GM19043 (cell line): ENCODE results near the gene NIBAN1.

Experiments
- ATAC-seq: cut with Tn5 transposase; IDR thresholded peaks from one replicate; pipeline ENCODE4 v1.9.1; 2021; ENCODE audit warnings: low read depth; ENCODE audit not compliant: unreplicated experiment

NIBAN1 gene

DNA sequence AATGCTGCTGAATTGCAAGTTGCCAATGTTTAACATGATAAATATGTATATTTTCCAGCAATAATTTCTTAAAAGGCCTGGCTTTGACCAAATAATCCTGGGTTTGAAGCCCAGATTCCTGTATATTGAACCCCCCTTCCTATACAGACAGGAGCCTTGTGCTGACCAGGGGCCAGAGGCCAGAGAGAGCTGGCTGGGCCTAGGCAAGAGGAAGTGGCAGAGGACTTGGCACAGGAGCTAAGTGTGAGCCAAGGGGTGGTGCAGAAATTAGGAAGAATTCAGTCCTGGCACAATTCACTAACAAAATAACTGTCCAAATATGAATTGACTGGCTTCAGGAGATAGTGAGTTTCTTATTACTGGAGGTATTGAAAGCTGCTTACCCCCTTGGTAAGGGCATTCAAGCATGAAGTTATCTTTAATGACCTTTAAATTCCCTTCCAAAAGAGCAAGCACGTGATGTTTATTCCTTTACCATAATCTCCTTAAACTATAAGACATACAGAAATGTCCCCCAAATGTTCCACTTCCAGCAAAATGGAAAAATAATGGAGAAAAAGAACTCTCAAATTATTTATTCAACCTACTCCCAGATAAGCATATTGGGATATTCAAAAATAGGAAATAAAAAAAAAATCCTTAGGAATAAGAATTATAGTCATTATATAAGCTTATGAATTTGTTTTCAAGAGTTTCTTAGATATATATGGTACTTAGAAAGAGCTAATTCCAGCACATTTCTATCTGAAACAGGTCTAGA, 26.6 kb downstream of the NIBAN1 start:
- no peak for ATAC-seq

DNA sequence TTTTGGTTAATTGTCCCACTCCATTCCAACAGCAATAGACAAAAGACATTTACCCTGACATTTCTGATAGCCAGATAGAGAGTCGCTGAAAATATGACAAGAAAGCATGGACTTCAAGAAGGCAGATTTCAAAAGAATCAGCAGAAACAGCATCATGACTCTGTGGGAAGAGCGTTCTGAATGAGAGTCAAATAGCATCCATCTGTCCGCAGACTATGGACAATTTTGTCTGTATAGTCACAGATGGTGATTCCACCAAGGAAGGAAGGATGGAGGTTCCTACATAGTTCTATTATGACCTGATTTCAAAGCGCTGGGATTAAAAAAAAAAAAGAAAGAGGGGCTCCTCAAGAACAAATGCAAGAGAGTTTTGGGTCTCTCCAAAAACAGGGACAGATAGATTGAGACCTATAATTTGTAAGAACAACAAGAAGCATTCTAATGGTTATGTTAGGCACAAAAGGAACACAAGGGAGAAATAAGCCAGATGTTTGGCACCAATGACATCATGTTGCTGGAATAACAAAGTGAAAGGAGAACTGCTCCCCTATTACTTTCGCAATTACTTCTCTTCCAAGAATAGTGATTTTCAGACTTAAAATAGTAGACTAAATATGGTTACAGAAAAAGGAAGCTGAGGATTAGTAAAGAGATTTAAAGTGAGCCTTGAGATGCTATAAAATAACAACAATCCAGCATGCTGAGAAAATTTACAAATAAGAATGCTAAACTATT, 28.5 kb downstream of the NIBAN1 start:
- ATAC-seq: no peak

DNA sequence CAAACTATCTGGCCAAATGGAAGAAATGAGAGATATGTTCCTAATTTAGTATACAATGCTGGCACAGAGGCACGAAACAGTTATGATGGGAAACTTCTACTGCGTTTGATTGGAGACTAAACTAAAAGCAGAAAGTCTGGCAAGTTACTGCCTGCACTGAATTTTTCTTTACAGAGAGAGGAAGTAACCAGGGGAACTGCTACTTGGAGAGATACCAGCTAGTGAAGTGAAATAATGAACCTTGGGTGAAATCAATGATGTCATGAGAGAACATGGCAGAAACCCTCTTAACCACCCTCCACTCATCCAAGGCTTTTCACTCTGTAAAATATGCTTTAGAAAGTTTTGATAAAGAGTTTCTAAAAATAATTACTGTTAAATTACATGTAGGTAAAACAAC, 29.3 kb downstream of the NIBAN1 start:
- ATAC-seq: peak; percentile 38

DNA sequence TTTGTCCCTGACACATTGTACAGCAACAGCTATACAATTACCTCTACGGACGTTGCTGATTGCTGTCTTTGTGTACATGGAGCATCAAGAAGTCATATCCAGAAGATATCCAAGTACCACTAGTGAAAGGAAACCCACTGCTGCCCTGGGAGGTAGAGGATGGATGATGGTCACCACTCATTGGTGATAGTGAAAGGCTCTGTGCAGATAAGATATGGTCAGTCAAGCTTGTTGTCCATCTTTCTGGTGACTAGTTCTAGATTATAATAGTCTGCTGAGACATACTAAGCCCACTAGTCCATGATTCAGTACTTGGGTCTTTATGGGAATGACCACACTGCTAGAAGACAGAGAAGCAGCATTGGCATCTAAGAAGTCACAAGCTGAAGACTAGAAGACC, 30.3 kb downstream of the NIBAN1 start:
- ATAC-seq: no peak

DNA sequence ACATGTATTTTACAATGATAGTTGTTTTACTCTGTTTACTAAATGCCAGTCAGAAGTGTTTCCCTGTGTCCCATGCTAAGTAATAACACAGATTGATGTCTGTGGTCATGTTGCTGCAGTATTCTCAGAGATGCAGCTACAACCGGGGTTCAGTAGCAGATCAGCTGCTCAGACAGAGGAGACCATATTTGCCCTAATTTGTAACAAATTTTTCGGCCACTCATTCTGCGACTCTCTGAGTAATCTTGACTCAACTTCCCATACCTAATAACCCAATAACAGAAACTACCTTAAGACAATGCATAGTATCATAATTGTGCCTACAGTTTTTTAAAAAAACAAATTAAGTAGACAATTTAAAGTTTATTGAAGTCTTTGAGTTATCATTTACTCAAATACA, 32.6 kb downstream of the NIBAN1 start:
- peak; percentile 53 for ATAC-seq

DNA sequence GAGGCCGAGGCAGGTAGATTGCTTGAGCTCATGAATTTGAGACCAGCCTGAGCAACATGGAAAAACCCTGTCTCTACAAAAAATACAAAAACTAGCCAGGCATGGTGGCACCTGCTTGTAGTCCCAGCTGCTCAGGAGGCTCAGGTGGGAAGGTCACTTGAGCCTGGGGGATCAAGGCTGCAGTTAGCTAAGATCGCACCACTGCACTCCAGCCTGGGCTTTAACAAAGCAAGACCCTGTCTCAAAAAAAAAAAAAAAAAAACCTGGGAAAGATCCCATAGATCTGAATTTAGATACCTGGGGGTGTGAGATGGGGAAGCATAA, 32.9 kb downstream of the NIBAN1 start:
- peak; percentile 28 for ATAC-seq

DNA sequence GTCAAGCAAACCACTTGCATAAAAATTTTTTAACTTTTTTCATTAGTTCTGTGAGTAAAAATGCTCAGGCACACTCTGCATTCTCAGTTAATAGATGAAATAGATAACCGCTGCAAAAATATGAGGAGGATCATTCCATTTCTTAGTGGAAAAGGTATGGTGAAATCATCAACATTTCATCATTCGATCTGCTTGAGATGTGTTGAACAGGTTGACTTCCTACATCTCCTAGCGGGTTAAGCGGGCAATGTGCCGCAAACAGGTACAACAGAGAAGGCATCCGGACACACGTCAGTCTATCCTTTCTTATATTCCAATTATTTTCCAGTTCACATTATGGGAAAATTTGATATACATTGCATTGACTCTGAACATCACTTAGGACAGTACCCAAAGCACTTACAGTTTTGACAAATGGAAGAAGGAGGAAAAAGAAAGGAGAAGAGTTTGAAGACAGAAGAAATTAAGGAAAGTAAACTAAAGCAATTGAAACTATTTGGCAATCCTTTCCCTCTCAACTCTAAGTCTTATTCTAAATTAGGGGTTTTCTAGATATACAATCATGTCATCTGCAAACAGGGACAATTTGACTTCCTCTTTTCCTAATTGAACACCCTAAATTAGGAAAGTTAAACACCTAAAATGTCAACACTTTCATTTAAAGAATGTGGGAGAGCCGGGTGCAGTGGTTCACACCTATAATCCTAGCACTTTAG, 33.5 kb downstream of the NIBAN1 start:
- no peak for ATAC-seq

DNA sequence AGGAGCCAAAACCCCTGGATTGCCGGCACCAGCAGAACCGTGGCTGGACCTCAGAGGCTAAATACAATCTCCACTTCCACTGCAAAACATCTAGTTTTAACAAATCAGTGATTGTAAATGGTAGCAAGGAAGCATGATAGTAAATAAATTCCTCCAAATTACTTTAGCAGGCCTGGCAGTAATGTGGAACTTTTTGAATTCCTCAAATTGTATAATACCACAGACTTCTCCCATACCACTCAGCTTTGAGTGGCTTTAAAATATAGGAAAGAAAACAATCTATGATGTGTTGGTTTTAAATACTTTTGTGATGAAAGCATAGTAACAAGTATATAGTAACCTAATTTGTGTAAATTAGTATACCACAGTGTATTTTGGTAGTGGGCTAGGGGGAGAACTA, 34.1 kb downstream of the NIBAN1 start:
- no peak for ATAC-seq

DNA sequence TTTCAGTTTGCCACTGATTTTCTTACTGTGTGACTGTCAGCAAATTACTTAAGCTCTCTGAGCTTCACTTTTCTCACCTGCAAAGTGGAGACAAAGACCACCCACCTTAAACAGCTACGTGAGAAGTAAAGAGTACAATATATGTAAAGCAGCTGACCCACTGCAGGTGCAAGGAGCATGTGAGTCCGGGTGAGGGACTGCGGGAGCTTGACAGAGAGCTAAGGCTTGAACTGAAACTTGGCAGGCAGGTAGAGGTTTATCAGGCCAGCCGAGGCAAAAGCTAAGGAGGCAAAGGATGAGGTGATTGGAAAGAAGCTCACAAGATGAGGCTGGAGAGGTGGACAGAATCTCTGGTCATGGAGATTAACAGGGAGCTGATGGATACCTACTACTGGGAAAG, 36.6 kb downstream of the NIBAN1 start:
- ATAC-seq: no peak

DNA sequence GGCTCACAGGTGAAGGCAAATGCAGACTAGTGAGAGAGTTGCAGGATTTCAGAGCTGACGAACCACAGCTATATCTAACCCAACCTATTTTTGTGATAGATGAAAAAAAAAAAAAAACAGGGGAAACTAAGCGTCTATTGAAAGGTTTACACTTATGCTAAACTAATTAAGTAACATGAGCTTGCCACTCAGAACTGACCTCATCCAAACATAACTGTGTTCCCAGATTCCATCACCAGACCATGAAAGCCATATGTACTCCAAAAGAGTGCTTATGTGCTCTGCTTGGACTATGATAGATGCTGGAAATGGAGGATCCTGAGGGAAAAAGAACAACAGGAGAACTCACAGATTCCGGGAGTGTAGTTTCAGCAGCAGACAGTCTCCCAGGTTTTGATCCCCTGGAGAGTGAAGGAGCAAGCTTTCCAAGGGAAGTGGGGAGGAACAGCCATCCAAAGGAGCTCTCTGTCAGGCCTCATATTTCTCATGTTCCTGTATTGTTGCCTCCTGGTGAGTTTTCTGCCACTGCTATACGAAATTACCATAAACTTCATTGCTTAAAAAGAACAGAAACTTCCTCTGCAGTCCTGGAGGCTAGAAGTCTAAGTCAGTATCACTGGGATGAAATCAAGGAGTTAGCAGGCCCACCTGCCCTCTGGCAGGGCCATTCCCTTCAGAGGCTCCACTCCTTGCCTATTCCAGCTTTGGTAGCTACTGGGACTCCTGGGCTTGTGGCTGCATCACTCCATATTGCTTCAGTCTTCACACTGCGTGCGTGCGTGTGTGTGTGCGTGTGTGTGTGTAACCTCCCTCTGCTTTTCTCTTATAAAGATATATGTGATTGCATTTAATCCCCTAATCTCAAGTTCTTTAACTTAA, 38.1 kb downstream of the NIBAN1 start:
- ATAC-seq: no peak

DNA sequence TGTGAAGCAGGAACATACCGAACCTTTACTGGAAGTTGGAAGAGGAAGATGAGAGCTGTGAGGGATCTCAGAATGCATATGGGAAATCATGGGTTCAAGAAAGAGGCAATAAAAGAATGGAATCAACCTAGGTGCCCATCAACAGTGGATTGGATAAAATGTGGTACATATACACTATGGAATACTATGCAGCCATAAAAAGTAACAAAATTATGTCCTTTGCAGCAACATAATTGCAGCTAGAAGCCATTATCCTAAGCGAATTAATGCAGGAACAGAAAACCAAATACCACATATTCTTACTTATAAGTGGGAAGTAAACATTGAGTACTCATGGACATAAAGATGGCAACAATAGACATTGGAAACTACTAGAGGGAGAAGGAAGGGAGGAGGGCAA, 40.4 kb downstream of the NIBAN1 start:
- ATAC-seq: no peak

DNA sequence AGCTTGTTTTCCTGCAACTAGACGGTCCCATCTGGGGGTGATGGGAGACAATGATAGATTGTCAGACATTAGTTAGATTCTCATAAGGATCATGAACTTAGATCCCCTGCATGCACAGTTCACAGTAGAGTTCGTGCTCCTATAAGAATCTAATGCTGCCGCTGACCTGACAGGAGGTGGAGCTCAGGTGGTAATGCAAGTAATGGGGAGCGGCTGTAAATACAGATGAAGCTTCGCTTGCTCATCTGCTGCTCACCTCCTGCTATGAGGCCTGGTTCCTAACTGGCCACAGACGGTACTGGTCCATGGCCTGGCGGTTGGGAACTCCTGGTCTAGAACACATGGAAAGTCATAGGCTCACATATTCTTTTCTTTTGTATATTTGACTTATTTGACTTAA, 42.0 kb downstream of the NIBAN1 start:
- no peak for ATAC-seq

DNA sequence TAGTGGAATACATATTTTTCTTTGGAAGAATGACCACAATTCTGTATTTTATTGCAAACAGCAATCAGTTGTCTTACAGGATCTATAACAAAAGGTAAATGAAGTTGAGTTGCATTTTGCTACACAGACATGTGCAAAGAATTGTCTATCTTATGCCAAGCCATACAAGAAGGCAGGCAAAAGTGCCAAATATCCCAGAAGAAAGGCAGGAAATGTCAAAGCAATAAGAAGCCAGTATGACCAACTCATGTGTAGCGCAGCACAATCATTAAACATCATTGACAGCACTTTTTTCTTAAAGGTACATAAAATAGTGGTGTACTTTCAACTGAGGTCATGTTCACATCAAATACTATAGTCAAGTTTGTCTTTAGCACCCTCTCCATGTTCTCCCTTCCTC, 42.7 kb downstream of the NIBAN1 start:
- ATAC-seq: no peak

DNA sequence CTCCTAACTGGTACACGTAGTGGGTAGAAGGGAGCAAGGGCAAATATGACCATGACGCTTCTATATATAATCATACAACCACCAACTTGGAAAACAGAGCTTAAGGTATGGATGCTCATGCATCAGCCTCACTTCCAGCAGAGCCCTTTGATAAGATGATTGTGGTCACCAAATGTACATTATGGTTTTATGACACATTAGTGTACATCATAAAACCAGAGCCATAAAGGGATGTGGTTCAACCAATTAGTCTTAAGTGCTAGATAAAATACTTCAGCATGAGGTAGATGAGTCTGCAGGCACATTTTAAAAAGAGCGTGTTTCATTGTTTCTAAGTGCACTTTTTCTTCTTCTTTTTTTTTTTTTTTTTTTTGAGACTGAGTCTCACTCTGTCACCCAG, 43.7 kb downstream of the NIBAN1 start:
- no peak for ATAC-seq

DNA sequence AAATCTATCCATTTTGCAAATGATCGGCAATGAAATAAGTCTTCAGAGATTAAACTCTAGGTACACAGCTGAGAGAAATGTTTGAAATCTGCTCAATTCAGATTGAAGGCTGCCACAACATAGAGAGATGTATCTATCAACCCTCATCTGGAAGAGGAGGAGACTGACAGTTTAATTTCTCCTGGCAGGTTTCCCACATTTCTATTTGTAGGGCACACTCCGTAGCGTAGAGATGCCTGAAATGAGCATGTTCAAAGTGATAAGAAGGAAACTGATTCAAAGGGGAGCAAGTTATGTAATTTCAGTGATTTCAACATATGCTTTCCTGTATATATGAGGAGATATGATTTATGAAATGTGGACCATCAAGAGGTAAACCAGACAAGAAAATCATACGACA, 44.1 kb downstream of the NIBAN1 start:
- no peak for ATAC-seq

DNA sequence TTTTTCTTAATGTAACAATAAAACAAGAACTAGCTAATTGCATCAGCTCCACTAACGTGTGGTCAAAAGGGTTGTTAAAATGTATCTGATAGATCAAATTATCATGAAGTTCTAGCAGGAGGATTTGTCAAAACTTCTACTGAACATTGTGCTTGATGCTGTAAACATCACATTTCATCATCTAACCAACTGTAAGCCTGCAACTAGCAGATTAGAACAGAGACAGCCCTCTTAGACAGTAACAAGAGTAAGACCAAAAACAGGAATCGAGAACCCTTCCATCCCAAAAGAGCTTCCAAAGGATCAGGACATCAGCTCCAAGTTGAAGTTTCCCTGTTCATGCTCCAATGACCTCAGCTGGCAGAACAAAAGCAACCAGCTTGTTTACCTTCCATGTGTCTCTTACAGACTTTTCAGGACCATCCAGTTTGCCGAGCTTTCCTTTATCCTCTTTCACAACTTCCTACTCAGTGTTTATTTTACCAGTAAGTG, 44.6 kb downstream of the NIBAN1 start:
- ATAC-seq: no peak

DNA sequence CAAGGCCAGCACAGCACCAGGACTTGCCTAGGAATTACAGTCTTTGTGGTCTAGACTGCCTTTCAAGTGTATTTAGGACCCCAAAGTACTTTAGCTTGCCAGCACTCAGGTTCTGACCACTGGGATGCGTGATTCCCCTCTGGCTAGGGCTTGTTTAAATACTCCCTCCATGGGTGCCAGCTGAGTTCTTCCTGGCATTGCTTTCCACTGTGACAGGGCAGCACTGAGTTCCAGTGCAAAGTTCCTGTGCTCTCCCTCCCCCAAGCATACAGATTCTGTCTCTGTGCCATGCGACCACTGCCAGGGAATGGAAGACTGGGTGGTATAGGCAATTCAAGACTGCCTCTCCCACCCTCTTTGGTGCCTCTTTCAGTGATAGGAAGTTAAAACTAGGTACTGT, 45.9 kb downstream of the NIBAN1 start:
- ATAC-seq: no peak
